Fibroblast of lung (primary cell): ENCODE data around the gene MTFP1. TPM values are rescaled to one million over a fixed set of nuclear protein-coding genes. Genes with fewer than 3 reads are reported as not detected.

Source experiments
- DNase-seq, 2 donors: peaks; one replicate each; pipeline versions ENCODE4 v3.0.0 to v3.0.0-alpha.2; 2010; ENCODE audit warnings: low read depth in 2 of 2
- H2AFZ ChIP-seq: 2 replicates; pipeline ENCODE4 v1.5.1; 2012; ENCODE audit warnings: low read length, control low read depth, inconsistent platforms
- H3K27ac ChIP-seq: 2 replicates; pipeline ENCODE4 v1.5.1; 2011; ENCODE audit warnings: low read length, control low read depth; ENCODE audit not compliant: insufficient read depth
- H3K27me3 ChIP-seq: 2 replicates; pipeline ENCODE4 v1.5.1; 2011; ENCODE audit warnings: mild to moderate bottlenecking, low read length; ENCODE audit not compliant: control insufficient read depth, insufficient read depth
- H3K36me3 ChIP-seq: 2 replicates; pipeline ENCODE4 v1.5.1; 2011; ENCODE audit warnings: low read length; ENCODE audit not compliant: control insufficient read depth, insufficient read depth
- H3K4me1 ChIP-seq: 2 replicates; pipeline ENCODE4 v1.5.1; 2011; ENCODE audit warnings: low read length; ENCODE audit not compliant: control insufficient read depth, insufficient read depth; ENCODE audit errors: extremely low read depth
- H3K4me2 ChIP-seq: 2 replicates; pipeline ENCODE4 v1.5.1; 2011; ENCODE audit warnings: low read length, control low read depth; ENCODE audit not compliant: insufficient read depth; ENCODE audit errors: extremely low read depth
- H3K4me3 ChIP-seq, 4 experiments: fragments of 200-600 bp in 1 of 4; sonication (generic) in 1 of 4; replicated peaks in 1 of 4; 2 replicates each; pipeline ENCODE4 v1.5.1; 2011 to 2016; ENCODE audit warnings: low read length in 4 of 4, low read depth in 3 of 4, mild to moderate bottlenecking in 3 of 4, control low read depth in 2 of 4, inconsistent platforms in 1 of 4, mixed read lengths in 1 of 4; ENCODE audit not compliant: insufficient read depth in 1 of 4; ENCODE audit errors: control extremely low read depth in 1 of 4
- H3K79me2 ChIP-seq: 2 replicates; pipeline ENCODE4 v1.5.1; 2012; ENCODE audit warnings: mild to moderate bottlenecking, low read length, inconsistent platforms; ENCODE audit not compliant: control insufficient read depth, insufficient read depth
- H3K9ac ChIP-seq: 2 replicates; pipeline ENCODE4 v1.5.1; 2011; ENCODE audit warnings: mild to moderate bottlenecking, low read length, control low read depth; ENCODE audit not compliant: insufficient read depth
- H3K9me3 ChIP-seq: 2 replicates; pipeline ENCODE4 v1.5.1; 2012; ENCODE audit warnings: low read depth, low read length; ENCODE audit not compliant: control insufficient read depth, insufficient read depth
- H4K20me1 ChIP-seq: 2 replicates; pipeline ENCODE4 v1.5.1; 2011; ENCODE audit warnings: low read length; ENCODE audit not compliant: control insufficient read depth, insufficient read depth; ENCODE audit errors: extremely low read depth
- EZH2 ChIP-seq: IDR thresholded peaks from 2 replicates; pipeline ENCODE4 v1.5.1; 2012; ENCODE audit warnings: low read length, control low read depth, mild to moderate bottlenecking; ENCODE audit errors: missing control alignments
- polyA plus RNA-seq, 2 donors: library from polyadenylated mRNA; depleted of rRNA in 1 of 2; stranded (reverse) in 1 of 2; unstranded in 1 of 2; fragments of >200 nt; gene quantifications; 2 replicates each; pipeline ENCODE4 v1.2.1, GENCODE V29; 2011 to 2012; ENCODE audit warnings: missing spikeins in 1 of 2
- total RNA-seq: library from RNA; depleted of rRNA; stranded (reverse); fragments of >200 nt; gene quantifications from 2 replicates; pipeline ENCODE4 v1.2.1, GENCODE V29; 2014
- TF ChIP-seq, protein P1 (sequence below), 2 donors: IDR thresholded peaks in 1 of 2; conservative IDR thresholded peaks in 1 of 2; 1 replicate in 1 of 2; 2 replicates in 1 of 2; pipeline ENCODE4 v1.5.1; 2011 to 2012; ENCODE audit warnings: low read length in 2 of 2, control low read depth in 1 of 2, inconsistent platforms in 1 of 2, low read depth in 1 of 2, mild to moderate bottlenecking in 1 of 2

The MTFP1 gene
- total and polyA plus RNA-seq, 2 donors (not counting 1 experiment from before 2014, with no cell fraction given), result 2.5 to 3.8 TPM

DNA sequence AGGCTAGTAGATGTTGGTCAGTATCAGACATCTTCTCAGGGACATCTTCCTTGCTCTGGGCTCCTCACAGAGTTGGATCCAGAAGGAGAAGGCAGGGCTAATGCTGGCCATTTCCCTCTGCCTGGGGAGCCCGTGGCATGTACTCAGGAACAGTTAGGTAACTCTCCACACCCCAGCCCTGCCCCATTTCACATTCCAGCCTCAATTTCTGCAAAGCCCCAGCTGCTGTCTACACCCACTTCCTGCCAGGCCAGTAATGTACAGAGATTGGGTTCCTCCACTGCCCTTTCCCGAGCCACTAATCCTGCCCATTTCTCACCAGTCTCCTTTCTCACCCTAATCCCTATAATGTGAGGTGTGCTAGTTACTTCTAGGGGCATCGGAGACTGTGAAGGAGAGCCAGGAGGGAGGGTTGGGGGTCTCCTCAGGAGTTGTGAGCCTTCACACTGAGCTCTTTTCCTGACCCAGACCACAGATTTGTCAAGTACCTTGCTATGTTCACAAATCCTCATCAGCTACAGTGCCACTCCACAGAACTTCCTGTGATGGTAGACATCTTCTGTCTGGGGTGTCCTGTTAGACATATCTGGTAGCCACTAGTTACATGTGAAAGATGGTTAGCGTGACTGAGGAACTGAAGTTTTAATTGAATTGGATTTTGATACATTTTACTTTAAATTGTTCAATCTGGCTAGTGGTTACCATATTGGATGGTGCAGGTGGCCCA, 47.6 kb downstream of the MTFP1 start:
- DNase-seq, result no peak
- Histone ChIP-seq H3K36me3 (no peaks in the 10 kb centered on the region), H3K79me2 (no peaks in the 10 kb centered on the region), H3K9me3 (no peaks in the 10 kb centered on the region), H3K4me3 (no peak overlapping the region), H4K20me1 (no peaks in the 10 kb centered on the region), H2AFZ (no peak overlapping the region), H3K9ac (no peak overlapping the region), H3K27ac (no peak overlapping the region), H3K4me2 (no peak overlapping the region), H3K4me1 (no peaks in the 10 kb centered on the region), H3K27me3 (peaks cover 30% of the 10 kb centered on the region)
- TF ChIP-seq EZH2, result no peak
- TF ChIP-seq, protein P1, sequence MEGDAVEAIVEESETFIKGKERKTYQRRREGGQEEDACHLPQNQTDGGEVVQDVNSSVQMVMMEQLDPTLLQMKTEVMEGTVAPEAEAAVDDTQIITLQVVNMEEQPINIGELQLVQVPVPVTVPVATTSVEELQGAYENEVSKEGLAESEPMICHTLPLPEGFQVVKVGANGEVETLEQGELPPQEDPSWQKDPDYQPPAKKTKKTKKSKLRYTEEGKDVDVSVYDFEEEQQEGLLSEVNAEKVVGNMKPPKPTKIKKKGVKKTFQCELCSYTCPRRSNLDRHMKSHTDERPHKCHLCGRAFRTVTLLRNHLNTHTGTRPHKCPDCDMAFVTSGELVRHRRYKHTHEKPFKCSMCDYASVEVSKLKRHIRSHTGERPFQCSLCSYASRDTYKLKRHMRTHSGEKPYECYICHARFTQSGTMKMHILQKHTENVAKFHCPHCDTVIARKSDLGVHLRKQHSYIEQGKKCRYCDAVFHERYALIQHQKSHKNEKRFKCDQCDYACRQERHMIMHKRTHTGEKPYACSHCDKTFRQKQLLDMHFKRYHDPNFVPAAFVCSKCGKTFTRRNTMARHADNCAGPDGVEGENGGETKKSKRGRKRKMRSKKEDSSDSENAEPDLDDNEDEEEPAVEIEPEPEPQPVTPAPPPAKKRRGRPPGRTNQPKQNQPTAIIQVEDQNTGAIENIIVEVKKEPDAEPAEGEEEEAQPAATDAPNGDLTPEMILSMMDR (conservative IDR thresholded peaks at IDR 0.05 in 1 of 2, IDR thresholded peaks at IDR 0.05 in 1 of 2; ENCODE audit: low read depth in 1 of 2, low read length in 2 of 2), result no peak

DNA sequence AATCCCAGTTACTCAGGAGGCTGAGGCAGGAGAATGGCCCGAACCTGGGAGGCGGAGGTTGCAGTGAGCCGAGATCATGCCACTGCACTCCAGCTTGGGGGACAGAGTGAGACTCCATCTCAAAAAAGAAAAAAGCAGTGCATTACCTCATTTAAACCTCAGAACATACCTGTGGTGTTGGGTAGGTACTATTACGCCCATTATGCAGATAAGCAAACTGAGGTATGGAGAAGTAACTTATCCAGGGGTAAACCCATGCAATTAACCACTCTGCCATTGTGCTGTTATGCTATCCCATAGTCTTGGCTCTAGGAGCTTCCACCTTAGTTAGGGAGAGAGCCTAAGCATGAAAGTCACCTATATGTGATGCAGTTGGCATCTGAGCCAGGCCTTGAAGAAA, 48.6 kb downstream of the MTFP1 start:
- Histone ChIP-seq H2AFZ (no peak overlapping the region), H3K27ac (no peak overlapping the region), H3K4me1 (no peaks in the 10 kb centered on the region), H3K9ac (no peak overlapping the region), H4K20me1 (no peaks in the 10 kb centered on the region), H3K4me2 (no peak overlapping the region), H3K27me3 (peaks cover 34% of the 10 kb centered on the region), H3K79me2 (no peaks in the 10 kb centered on the region), H3K9me3 (no peaks in the 10 kb centered on the region), H3K36me3 (no peaks in the 10 kb centered on the region), H3K4me3 (no peak overlapping the region)
- DNase-seq, result no peak
- TF ChIP-seq, protein P1 (conservative IDR thresholded peaks at IDR 0.05 in 1 of 2, IDR thresholded peaks at IDR 0.05 in 1 of 2; ENCODE audit: low read depth in 1 of 2, low read length in 2 of 2), result no peak
- no peak for TF ChIP-seq EZH2

DNA sequence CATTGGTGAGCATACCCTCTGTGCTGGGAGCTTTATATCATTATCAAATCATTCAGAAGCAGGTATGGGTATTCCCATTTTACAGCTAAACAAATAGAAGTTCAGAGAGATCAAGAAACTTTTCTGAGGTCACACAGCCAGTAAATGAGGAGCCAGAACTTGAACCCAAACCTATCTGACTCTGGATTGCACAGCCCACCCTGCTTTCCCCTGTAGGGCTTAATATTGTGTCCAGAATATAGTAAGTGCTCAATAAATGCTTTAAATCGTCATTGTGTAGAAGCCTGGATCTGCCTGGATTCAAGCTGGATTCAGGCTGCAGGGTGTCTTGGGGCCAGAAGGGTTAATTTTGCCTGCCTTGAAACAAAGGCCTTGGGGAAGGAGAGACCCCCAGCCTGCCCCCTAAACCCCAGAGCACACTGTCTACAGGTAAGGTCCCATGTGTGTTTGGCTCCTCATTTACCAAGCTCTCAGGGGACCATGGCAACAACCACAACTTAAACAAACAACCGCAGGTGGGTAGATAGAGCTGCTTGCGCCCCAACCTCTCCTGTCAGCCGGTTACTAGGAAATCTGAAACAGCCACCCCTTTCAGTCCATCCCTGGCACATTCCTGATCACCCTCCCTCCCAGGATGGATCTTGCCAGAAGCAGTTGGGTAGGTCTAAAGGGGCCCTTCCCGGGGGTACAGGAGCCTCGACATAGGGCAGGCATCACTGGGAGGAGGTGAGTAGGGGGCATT, 49.3 kb downstream of the MTFP1 start:
- no peak overlapping the region for H2AFZ ChIP-seq
- DNase-seq, result no peak
- H3K4me2 ChIP-seq, result no peak overlapping the region
- H3K27ac ChIP-seq, result no peak overlapping the region
- H3K36me3 ChIP-seq, result no peaks in the 10 kb centered on the region
- H4K20me1 ChIP-seq, result no peaks in the 10 kb centered on the region
- peaks cover 34% of the 10 kb centered on the region for H3K27me3 ChIP-seq
- no peaks in the 10 kb centered on the region for H3K4me1 ChIP-seq
- no peaks in the 10 kb centered on the region for H3K9me3 ChIP-seq
- TF ChIP-seq, protein P1 (conservative IDR thresholded peaks at IDR 0.05 in 1 of 2, IDR thresholded peaks at IDR 0.05 in 1 of 2; ENCODE audit: low read depth in 1 of 2, low read length in 2 of 2), result no peak
- no peak for TF ChIP-seq EZH2
- H3K4me3 ChIP-seq, result no peak overlapping the region
- H3K79me2 ChIP-seq, result no peaks in the 10 kb centered on the region
- H3K9ac ChIP-seq, result no peak overlapping the region
